NCI-H1930 (cell line): ENCODE results near the gene DHX15.
A peak's percentile ranks its signal among the peaks of the same experiment; 100 is the strongest.
"Not testable (repeated sequence)": the region's sequence is repeated elsewhere in the genome, so short reads cannot be mapped to it uniquely, and the experiment has no call there.

ENCODE experiments used
- DNase-seq, 2 experiments: peaks; one replicate each; lab custom pipeline; 2025; lab: John Stamatoyannopoulos, UW

DHX15 gene

GRCh38 chr4:24544208-24544988, 40.0 kb downstream of the DHX15 start:
- no peak for DNase-seq

- DNase-seq, result no peak
Measured at GRCh38 chr4:24537025-24537424, 47.3 kb downstream of the DHX15 start.

GRCh38 chr4:24535399-24535798, 49.0 kb downstream of the DHX15 start:
- no peak for DNase-seq

GRCh38 chr4:24533364-24533763, 51.0 kb downstream of the DHX15 start:
- no peak for DNase-seq

- DNase-seq, result no peak
Measured at GRCh38 chr4:24529555-24529954, 54.8 kb downstream of the DHX15 start.

GRCh38 chr4:24527371-24527770, 57.0 kb downstream of the DHX15 start:
- no peak for DNase-seq

GRCh38 chr4:24521544-24521943, 62.8 kb downstream of the DHX15 start:
- no peak for DNase-seq

- no peak for DNase-seq
Measured at GRCh38 chr4:24519649-24520048, 64.7 kb downstream of the DHX15 start.

GRCh38 chr4:24517676-24518075, 66.7 kb downstream of the DHX15 start:
- DNase-seq, result no peak

GRCh38 chr4:24516926-24517325, 67.4 kb downstream of the DHX15 start:
- no peak for DNase-seq

- DNase-seq, result no peak
Measured at GRCh38 chr4:24515698-24516097, 68.7 kb downstream of the DHX15 start.

- DNase-seq, result no peak
Measured at GRCh38 chr4:24514808-24515207, 69.5 kb downstream of the DHX15 start.

GRCh38 chr4:24513718-24514117, 70.6 kb downstream of the DHX15 start:
- DNase-seq, result no peak

- no peak for DNase-seq
Measured at GRCh38 chr4:24511371-24512063, 72.8 kb downstream of the DHX15 start.

GRCh38 chr4:24510091-24510490, 74.3 kb downstream of the DHX15 start:
- no peak for DNase-seq

GRCh38 chr4:24508541-24508940, 75.8 kb downstream of the DHX15 start:
- no peak for DNase-seq

- no peak for DNase-seq
Measured at GRCh38 chr4:24507439-24507838, 76.9 kb downstream of the DHX15 start.

- DNase-seq, result not testable (repeated sequence)
Measured at GRCh38 chr4:24503090-24503489, 81.3 kb downstream of the DHX15 start.

GRCh38 chr4:24497221-24497620, 87.1 kb downstream of the DHX15 start:
- DNase-seq, result no peak

- DNase-seq, result no peak
Measured at GRCh38 chr4:24496597-24496996, 87.8 kb downstream of the DHX15 start.

- DNase-seq, result no peak
Measured at GRCh38 chr4:24495388-24495787, 89.0 kb downstream of the DHX15 start.

GRCh38 chr4:24489870-24490269, 94.5 kb downstream of the DHX15 start:
- DNase-seq, result no peak

GRCh38 chr4:24488399-24489164, 95.8 kb downstream of the DHX15 start:
- peak in 1 of 2 experiments; percentile 56 for DNase-seq
